Measurements from ENCODE around the gene KDM2A. TPM values are rescaled to one million over a fixed set of nuclear protein-coding genes. Genes with fewer than 3 reads are reported as not detected.
"Not testable (repeated sequence)": the region's sequence is repeated elsewhere in the genome, so short reads cannot be mapped to it uniquely, and the experiment has no call there.

Gene KDM2A
- total RNA-seq, 1 donor from 2014 or later: 97.5 TPM

DNA sequence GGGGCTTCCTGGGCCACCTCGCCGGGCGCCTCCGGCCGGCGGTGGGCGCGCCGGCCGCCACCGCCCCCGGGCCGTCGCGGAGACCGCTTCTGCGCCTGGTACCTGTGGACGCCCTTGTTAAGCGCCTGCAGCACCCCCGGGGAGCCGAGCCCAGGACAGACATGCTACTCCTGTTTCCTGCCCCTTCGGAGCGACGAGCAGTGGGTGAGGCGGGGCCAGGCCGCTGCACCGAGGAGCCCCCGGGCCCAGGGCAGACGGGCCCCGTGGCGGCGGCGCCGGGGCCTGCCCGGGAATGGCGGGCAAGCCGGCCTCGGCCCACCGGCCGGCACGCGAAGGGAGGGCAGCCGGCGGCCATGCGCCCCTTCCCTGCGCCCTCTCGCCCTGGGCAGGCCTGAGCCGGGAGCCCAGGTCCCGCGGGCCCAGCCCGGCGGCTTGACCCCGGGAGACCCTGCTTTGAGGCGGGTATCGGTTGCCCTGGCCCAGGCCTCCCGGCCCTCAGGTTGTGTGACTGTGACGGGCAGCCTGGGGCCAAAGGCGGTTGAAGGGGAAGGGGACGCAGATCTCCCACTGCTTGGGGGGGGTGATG, 789 bp upstream of the KDM2A start:
- no peak overlapping the region for H3K27ac Mint-ChIP-seq
- TF ChIP-seq, protein P1, sequence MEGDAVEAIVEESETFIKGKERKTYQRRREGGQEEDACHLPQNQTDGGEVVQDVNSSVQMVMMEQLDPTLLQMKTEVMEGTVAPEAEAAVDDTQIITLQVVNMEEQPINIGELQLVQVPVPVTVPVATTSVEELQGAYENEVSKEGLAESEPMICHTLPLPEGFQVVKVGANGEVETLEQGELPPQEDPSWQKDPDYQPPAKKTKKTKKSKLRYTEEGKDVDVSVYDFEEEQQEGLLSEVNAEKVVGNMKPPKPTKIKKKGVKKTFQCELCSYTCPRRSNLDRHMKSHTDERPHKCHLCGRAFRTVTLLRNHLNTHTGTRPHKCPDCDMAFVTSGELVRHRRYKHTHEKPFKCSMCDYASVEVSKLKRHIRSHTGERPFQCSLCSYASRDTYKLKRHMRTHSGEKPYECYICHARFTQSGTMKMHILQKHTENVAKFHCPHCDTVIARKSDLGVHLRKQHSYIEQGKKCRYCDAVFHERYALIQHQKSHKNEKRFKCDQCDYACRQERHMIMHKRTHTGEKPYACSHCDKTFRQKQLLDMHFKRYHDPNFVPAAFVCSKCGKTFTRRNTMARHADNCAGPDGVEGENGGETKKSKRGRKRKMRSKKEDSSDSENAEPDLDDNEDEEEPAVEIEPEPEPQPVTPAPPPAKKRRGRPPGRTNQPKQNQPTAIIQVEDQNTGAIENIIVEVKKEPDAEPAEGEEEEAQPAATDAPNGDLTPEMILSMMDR (conservative IDR thresholded peaks at IDR 0.05): no peak
- peaks cover 1% of the 10 kb centered on the region for H3K36me3 Mint-ChIP-seq
- H3K9me3 Mint-ChIP-seq: no peaks in the 10 kb centered on the region
- peaks cover 13% of the 10 kb centered on the region for H3K4me1 Mint-ChIP-seq (ENCODE audit: unreplicated experiment)
- H3K4me3 Mint-ChIP-seq: peak overlapping the region; percentile 81
- peak; percentile 77 for DNase-seq (ENCODE audit: extremely low spot score, unreplicated experiment)
- no peaks in the 10 kb centered on the region for H3K27me3 Mint-ChIP-seq

DNA sequence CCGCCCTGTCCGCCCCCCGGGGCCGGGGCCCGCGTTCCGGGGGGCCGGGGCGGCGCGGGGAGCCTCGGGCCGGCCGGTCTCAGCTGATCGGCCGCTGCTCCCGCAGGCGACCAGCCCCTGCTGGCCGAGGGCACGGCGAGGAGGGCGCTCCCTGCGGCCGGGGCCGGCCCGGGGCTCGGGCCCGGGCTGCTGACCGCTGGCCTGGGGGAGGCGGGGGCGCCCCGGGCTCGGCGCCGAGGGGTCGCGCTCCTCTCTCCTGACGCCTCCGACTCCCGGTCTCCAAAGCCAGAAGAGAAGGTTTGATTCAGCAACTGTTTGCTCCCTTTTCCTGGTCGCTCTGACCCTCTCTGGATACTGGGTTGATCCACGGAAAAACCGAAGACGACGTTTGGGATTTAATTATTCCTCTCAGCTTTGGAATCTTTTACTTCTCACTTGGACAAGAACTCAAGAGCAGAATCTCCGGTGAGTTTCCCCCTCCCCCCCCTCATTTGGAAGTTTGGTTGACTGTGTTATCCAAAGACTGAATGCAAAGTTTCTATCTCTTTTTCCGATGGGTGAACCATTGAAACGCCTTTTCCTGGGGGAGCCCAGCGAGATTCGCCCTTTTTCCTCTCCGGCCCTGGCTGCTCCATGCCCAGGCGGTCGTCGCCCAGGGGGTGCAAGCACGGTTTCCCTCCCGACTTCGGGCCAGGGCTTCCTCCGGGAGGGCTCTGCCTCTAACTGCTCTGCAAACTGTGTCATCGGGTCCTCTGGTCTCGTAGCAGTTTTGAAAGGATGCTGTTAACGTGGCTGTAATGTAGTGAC, 725 bp downstream of the KDM2A start:
- Mint-ChIP-seq H3K27ac (peak overlapping the region; percentile 96), H3K36me3 (peaks cover 4% of the 10 kb centered on the region), H3K9me3 (no peaks in the 10 kb centered on the region), H3K27me3 (no peaks in the 10 kb centered on the region), H3K4me3 (peak overlapping the region; percentile 94), H3K4me1 (ENCODE audit: unreplicated experiment) (peaks cover 13% of the 10 kb centered on the region)
- DNase-seq (ENCODE audit: extremely low spot score, unreplicated experiment): no peak
- TF ChIP-seq, protein P1 (conservative IDR thresholded peaks at IDR 0.05): peak; percentile 30

DNA sequence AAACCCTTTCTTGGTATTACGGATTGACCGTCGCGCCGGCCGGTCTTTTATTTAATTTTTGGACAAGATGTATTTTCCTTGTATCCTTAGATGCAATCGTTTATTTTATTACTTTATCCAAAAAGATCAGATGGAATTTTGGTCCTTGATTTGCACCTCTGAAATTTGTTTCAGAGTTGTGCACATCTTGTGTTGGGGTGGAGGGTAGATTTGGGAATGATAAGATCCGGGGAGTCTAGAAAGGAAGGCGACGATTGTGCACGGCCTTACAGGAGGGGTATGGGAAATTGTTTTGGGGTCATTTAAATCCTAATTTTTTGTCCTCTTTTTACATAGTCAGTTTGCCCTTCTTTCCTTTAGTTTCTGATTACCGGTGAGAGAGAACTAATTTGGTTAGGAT, 1.4 kb downstream of the KDM2A start:
- peaks cover 13% of the 10 kb centered on the region for H3K4me1 Mint-ChIP-seq (ENCODE audit: unreplicated experiment)
- H3K36me3 Mint-ChIP-seq: peaks cover 4% of the 10 kb centered on the region
- TF ChIP-seq, protein P1 (conservative IDR thresholded peaks at IDR 0.05): no peak
- H3K4me3 Mint-ChIP-seq: peak overlapping the region; percentile 94
- no peaks in the 10 kb centered on the region for H3K9me3 Mint-ChIP-seq
- H3K27ac Mint-ChIP-seq: peak overlapping the region; percentile 96
- H3K27me3 Mint-ChIP-seq: no peaks in the 10 kb centered on the region
- DNase-seq (ENCODE audit: extremely low spot score, unreplicated experiment): no peak

DNA sequence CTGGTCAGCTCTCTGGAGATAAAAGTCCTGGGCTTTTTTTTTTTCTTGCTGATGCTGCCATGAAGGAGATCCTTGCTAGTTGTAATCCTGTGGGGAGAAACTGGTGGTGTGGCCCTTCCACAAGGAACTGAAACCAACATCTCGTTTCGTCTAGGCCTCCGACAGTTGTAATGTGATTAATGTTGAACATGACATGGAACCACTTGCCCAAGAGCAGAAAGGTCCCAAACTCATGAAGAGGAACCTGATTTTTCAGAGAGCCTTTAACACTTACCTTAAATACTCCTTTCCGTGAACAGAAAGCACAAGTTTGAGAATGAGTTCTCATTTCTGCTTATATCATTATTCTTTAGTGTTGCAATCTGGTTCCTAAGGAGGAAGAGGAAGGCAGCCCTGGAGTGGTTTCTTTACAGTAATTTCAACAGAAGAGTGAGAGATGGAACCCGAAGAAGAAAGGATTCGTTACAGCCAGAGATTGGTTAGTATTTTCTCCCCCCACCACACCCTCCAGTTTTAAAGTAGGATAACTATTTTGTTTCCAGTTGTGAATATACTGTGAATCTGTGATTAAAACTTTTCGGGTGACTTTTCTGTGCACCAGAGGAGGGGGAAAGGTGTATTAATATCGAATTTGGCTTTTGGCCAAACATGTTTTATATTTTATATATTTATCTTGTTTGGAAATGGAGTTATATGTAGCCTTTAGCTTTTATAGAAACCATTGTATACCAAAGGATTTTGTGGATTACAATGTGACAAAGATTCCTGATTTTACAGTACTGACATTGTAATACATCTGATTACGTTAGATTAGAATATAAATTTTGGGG, 2.0 kb downstream of the KDM2A start:
- no peaks in the 10 kb centered on the region for H3K9me3 Mint-ChIP-seq
- peaks cover 4% of the 10 kb centered on the region for H3K36me3 Mint-ChIP-seq
- peaks cover 13% of the 10 kb centered on the region for H3K4me1 Mint-ChIP-seq (ENCODE audit: unreplicated experiment)
- H3K4me3 Mint-ChIP-seq: peak overlapping the region; percentile 94
- peak overlapping the region; percentile 96 for H3K27ac Mint-ChIP-seq
- DNase-seq (ENCODE audit: extremely low spot score, unreplicated experiment): no peak
- TF ChIP-seq, protein P1 (conservative IDR thresholded peaks at IDR 0.05): no peak
- H3K27me3 Mint-ChIP-seq: no peaks in the 10 kb centered on the region

DNA sequence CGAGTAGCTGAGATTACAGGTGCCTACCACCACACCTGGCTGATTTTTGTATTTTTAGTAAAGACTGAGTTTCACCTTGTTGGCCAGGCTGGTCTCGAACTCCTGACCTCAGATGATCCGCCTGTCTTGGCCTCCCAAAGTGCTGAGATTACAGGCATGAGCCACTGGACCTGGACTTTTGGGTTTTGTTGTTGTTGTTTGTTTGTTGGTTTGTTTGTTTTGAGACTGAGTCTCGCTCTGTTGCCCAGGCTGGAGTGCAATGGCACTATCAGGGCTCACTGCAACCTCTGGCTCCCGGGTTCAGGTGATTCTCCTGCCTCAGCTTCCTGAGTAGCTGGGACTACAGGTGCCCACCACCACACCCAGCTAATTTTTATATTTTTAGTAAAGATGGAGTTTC, 4.7 kb downstream of the KDM2A start:
- not testable (repeated sequence) for H3K4me3 Mint-ChIP-seq; H3K9me3 Mint-ChIP-seq; H3K27me3 Mint-ChIP-seq; DNase-seq (ENCODE audit: extremely low spot score, unreplicated experiment); H3K36me3 Mint-ChIP-seq; H3K4me1 Mint-ChIP-seq (ENCODE audit: unreplicated experiment)
- peak overlapping the region; percentile 51 for H3K27ac Mint-ChIP-seq

DNA sequence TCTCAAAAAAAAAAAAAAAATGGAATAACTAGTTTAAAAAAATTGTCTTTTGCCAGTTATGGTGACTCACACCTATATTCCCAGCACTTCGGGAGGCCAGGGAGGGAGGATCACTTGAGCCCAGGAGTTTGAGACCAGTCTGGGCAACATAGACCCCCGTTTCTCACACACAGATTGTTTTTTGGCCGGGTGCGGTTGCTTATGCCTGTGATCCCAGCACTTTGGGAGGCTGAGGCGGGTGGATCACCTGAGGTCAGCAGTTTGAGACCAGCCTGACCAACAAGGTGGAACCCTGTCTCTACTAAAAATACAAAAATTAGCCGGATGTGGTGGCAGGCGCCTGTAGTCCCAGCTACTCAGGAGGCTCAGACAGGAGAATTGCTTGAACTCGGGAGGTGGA, 7.2 kb downstream of the KDM2A start:
- not testable (repeated sequence) for H3K27me3 Mint-ChIP-seq; H3K27ac Mint-ChIP-seq; H3K9me3 Mint-ChIP-seq; DNase-seq (ENCODE audit: extremely low spot score, unreplicated experiment); H3K4me3 Mint-ChIP-seq; H3K4me1 Mint-ChIP-seq (ENCODE audit: unreplicated experiment)
- peaks cover 13% of the 10 kb centered on the region for H3K36me3 Mint-ChIP-seq
